ENCODE results near the gene KLHL41. TPM values are rescaled to one million over a fixed set of nuclear protein-coding genes. Genes with fewer than 3 reads are reported as not detected.

Gene KLHL41
- total RNA-seq, 1 experiment from 2014 or later: 0.21 TPM

DNA sequence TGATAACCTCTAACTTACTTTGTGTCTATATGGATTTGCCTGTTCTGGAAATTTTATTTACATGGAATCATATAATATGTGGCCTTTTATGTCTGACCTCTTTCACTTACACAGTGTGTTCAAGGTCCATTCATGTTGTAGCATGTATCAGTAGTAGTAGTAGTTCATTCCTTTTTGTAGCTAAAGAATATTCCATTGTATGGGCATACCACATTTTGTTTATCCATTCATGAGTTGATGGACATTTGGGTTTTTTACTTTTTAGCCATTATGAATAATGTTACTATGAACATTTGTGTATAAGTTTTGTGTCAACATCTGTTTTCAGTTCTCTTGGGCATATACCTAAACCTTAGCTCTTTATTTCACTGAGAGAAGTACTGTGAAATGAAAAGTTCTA is 18.7 kb upstream of the KLHL41 start:
- no peak for DNase-seq
- TF ChIP-seq, protein P1, sequence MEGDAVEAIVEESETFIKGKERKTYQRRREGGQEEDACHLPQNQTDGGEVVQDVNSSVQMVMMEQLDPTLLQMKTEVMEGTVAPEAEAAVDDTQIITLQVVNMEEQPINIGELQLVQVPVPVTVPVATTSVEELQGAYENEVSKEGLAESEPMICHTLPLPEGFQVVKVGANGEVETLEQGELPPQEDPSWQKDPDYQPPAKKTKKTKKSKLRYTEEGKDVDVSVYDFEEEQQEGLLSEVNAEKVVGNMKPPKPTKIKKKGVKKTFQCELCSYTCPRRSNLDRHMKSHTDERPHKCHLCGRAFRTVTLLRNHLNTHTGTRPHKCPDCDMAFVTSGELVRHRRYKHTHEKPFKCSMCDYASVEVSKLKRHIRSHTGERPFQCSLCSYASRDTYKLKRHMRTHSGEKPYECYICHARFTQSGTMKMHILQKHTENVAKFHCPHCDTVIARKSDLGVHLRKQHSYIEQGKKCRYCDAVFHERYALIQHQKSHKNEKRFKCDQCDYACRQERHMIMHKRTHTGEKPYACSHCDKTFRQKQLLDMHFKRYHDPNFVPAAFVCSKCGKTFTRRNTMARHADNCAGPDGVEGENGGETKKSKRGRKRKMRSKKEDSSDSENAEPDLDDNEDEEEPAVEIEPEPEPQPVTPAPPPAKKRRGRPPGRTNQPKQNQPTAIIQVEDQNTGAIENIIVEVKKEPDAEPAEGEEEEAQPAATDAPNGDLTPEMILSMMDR (IDR thresholded peaks at IDR 0.05; ENCODE audit: unreplicated experiment): no peak
- CTCF ChIA-PET: no interaction called here
- H3K4me3 Mint-ChIP-seq (ENCODE audit: low read depth, unreplicated experiment): no peak overlapping the region
- intact Hi-C loops (cut with micrococcal nuclease; ENCODE audit: unreplicated experiment): no loop called here
- H3K4me1 Mint-ChIP-seq (ENCODE audit: low read depth, unreplicated experiment): no peaks in the 10 kb centered on the region
- H3K36me3 Mint-ChIP-seq (ENCODE audit: insufficient read depth, unreplicated experiment): no peaks in the 10 kb centered on the region
- H3K9me3 Mint-ChIP-seq (ENCODE audit: low read depth, unreplicated experiment): no peaks in the 10 kb centered on the region
- BruUV-seq (replicated peaks): no TSS peak
- H3K27ac Mint-ChIP-seq (ENCODE audit: unreplicated experiment): no peak overlapping the region
- H3K27me3 Mint-ChIP-seq (ENCODE audit: unreplicated experiment): no peaks in the 10 kb centered on the region

DNA sequence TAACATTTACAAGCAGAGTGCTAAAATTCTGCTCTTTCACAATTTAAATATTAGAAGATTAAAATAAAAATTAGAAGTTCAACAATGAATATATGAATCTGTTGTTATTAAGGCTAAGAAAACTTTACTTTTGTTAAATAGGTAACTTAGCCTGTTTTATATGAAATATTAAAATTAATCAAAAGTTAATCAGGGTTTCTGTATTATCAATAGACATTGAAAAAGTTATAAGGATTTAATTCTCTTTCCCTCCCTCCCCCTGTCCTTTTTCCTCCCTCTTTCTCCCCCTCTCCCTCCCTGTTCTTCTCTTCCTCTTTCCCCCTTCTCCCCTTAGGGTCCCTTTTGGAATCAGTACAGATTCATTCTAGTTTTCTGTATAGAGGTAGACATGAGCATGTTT is 18.1 kb upstream of the KLHL41 start:
- intact Hi-C loops (cut with micrococcal nuclease; ENCODE audit: unreplicated experiment): no loop called here
- H3K36me3 Mint-ChIP-seq (ENCODE audit: insufficient read depth, unreplicated experiment): no peaks in the 10 kb centered on the region
- no peaks in the 10 kb centered on the region for H3K27me3 Mint-ChIP-seq (ENCODE audit: unreplicated experiment)
- no peak overlapping the region for H3K27ac Mint-ChIP-seq (ENCODE audit: unreplicated experiment)
- TF ChIP-seq, protein P1 (IDR thresholded peaks at IDR 0.05; ENCODE audit: unreplicated experiment): no peak
- H3K4me3 Mint-ChIP-seq (ENCODE audit: low read depth, unreplicated experiment): no peak overlapping the region
- CTCF ChIA-PET: no interaction called here
- no TSS peak for BruUV-seq (replicated peaks)
- no peak for DNase-seq
- H3K9me3 Mint-ChIP-seq (ENCODE audit: low read depth, unreplicated experiment): no peaks in the 10 kb centered on the region
- H3K4me1 Mint-ChIP-seq (ENCODE audit: low read depth, unreplicated experiment): no peaks in the 10 kb centered on the region

DNA sequence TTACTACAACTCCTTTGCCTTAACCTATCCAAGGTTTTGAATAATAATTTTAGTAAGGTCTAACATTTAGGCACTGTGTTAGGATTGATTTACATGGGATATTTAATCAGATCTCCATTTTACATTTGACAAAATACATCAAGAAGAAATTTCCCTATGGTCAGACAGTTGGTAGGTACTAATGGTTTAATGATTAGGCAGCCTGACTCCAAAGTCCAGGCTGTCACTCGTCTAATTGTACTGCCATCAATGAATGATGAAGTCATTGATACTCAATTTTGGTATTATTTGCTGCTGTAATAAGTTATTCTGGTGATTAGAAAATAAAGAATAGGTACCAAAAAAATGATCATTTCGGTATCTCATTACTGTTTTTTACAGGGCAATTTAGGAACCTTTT is 16.1 kb upstream of the KLHL41 start:
- H3K4me1 Mint-ChIP-seq (ENCODE audit: low read depth, unreplicated experiment): no peaks in the 10 kb centered on the region
- H3K4me3 Mint-ChIP-seq (ENCODE audit: low read depth, unreplicated experiment): no peak overlapping the region
- no peaks in the 10 kb centered on the region for H3K9me3 Mint-ChIP-seq (ENCODE audit: low read depth, unreplicated experiment)
- intact Hi-C loops (cut with micrococcal nuclease; ENCODE audit: unreplicated experiment): no loop called here
- H3K36me3 Mint-ChIP-seq (ENCODE audit: insufficient read depth, unreplicated experiment): no peaks in the 10 kb centered on the region
- DNase-seq: no peak
- BruUV-seq (replicated peaks): no TSS peak
- TF ChIP-seq, protein P1 (IDR thresholded peaks at IDR 0.05; ENCODE audit: unreplicated experiment): no peak
- CTCF ChIA-PET: no interaction called here
- no peaks in the 10 kb centered on the region for H3K27me3 Mint-ChIP-seq (ENCODE audit: unreplicated experiment)
- no peak overlapping the region for H3K27ac Mint-ChIP-seq (ENCODE audit: unreplicated experiment)

DNA sequence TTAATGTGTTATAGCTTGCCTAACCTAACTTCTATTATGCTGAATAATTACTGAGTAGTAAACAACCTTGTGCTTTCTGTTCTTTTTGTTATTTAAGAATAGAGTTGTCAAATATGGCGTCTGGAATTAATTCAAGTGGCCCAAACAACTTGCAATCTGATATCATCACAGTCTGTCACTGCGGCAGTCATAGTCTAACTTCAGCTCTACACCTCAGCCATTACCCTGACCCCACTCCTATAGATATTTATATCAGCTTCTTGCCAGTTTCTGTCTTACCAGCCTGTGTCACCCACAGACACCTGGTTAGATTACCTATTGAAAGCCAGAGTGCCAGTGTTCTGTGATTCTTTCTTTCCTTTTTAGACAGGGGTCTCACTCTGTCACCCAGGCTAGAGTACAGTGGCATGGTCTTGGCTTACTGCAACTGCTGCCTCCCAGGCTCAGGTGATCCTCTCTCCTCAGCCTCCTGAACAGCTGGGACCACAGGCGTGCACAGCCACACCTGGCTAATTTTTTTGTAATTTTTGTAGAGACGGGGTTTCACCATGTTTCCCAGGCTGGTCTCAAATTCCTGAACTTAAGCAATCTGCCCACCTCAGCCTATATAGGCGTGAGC is 14.1 kb upstream of the KLHL41 start:
- H3K27me3 Mint-ChIP-seq (ENCODE audit: unreplicated experiment): no peaks in the 10 kb centered on the region
- no peak overlapping the region for H3K4me3 Mint-ChIP-seq (ENCODE audit: low read depth, unreplicated experiment)
- no peaks in the 10 kb centered on the region for H3K9me3 Mint-ChIP-seq (ENCODE audit: low read depth, unreplicated experiment)
- no peak for DNase-seq
- CTCF ChIA-PET: no interaction called here
- H3K4me1 Mint-ChIP-seq (ENCODE audit: low read depth, unreplicated experiment): no peaks in the 10 kb centered on the region
- H3K36me3 Mint-ChIP-seq (ENCODE audit: insufficient read depth, unreplicated experiment): no peaks in the 10 kb centered on the region
- TF ChIP-seq, protein P1 (IDR thresholded peaks at IDR 0.05; ENCODE audit: unreplicated experiment): no peak
- no peak overlapping the region for H3K27ac Mint-ChIP-seq (ENCODE audit: unreplicated experiment)
- no TSS peak for BruUV-seq (replicated peaks)
- intact Hi-C loops (cut with micrococcal nuclease; ENCODE audit: unreplicated experiment): no loop called here

All from Calu3 (cell line).